SK-N-SH (cell line): Measurements from ENCODE around the gene HSPA9. TPM values are rescaled to one million over a fixed set of nuclear protein-coding genes. Genes with fewer than 3 reads are reported as not detected.

Experiments
- CTCF ChIA-PET: fragments of 300-600, 350-600 bp; formaldehyde crosslinking; extraction: SDS; loops from one replicate; lab custom pipeline; 2021; lab: Yijun Ruan, JAX
- POLR2A ChIA-PET: fragments of 350-600 bp; sonication (Branson Sonifier 250); formaldehyde crosslinking; extraction: SDS; loops from one replicate; lab custom pipeline; 2020; ENCODE audit warnings: antibody characterized with exemption, inconsistent platforms; lab: Yijun Ruan, JAX
- DNase-seq: peaks from one replicate; pipeline ENCODE4 v3.0.0; 2012
- H2AFZ ChIP-seq: fragments of 200-600 bp; sonication (generic); 2 replicates; pipeline ENCODE4 v1.8.1; 2016; ENCODE audit warnings: antibody characterized with exemption, mild to moderate bottlenecking, low read depth
- H3F3A ChIP-seq: fragments of 200-600 bp; sonication (generic); replicated peaks from 2 replicates; pipeline ENCODE3; 2016; ENCODE audit warnings: antibody characterized with exemption, mild to moderate bottlenecking; ENCODE audit not compliant: insufficient read depth
- H3K27ac ChIP-seq, 2 experiments: fragments of 200-500 bp in 1 of 2; fragments of 200-600 bp in 1 of 2; sonication (Bioruptor generic) in 1 of 2; sonication (generic), shearing (Covaris generic) in 1 of 2; 2 replicates each; pipeline versions ENCODE4 v1.5.1 to v1.6.1; 2014 to 2016; ENCODE audit warnings: low read depth in 2 of 2, inconsistent platforms in 1 of 2, low read length in 1 of 2, mild to moderate bottlenecking in 1 of 2, mixed read lengths in 1 of 2
- H3K27me3 ChIP-seq: fragments of 200-600 bp; sonication (generic), shearing (Covaris generic); 2 replicates; pipeline ENCODE4 v1.6.1; 2016; ENCODE audit warnings: mixed run types; ENCODE audit not compliant: insufficient read depth
- H3K36me3 ChIP-seq, 2 experiments: fragments of 200-500 bp in 1 of 2; fragments of 200-600 bp in 1 of 2; sonication (Bioruptor generic) in 1 of 2; sonication (generic) in 1 of 2; replicated peaks in 1 of 2; 2 replicates each; pipeline versions ENCODE3 to v1.5.1; 2014 to 2016; ENCODE audit warnings: low read length in 1 of 2, mild to moderate bottlenecking in 1 of 2; ENCODE audit not compliant: insufficient read depth in 2 of 2, control insufficient read depth in 1 of 2
- H3K4me1 ChIP-seq, 2 experiments: fragments of 200-500 bp in 1 of 2; fragments of 200-600 bp in 1 of 2; sonication (Bioruptor generic) in 1 of 2; sonication (generic), shearing (Covaris generic) in 1 of 2; 2 replicates each; pipeline versions ENCODE4 v1.5.1 to v1.6.1; 2014 to 2016; ENCODE audit warnings: low read depth in 1 of 2, low read length in 1 of 2, mixed run types in 1 of 2; ENCODE audit not compliant: insufficient read depth in 2 of 2, control insufficient read depth in 1 of 2
- H3K4me2 ChIP-seq: fragments of 200-600 bp; sonication (generic), shearing (Covaris generic); 2 replicates; pipeline ENCODE4 v1.6.1; 2017; ENCODE audit warnings: mixed run types
- H3K4me3 ChIP-seq, 2 experiments: fragments of 200-500 bp in 1 of 2; fragments of 200-600 bp in 1 of 2; sonication (Bioruptor generic) in 1 of 2; sonication (generic), shearing (Covaris generic) in 1 of 2; 2 replicates each; pipeline versions ENCODE4 v1.5.1 to v1.8.1; 2014 to 2016; ENCODE audit warnings: low read depth in 2 of 2, inconsistent platforms in 1 of 2, low read length in 1 of 2, mild to moderate bottlenecking in 1 of 2, mixed read lengths in 1 of 2, moderate library complexity in 1 of 2
- H3K79me2 ChIP-seq: fragments of 200-600 bp; sonication (generic); 2 replicates; pipeline ENCODE4 v1.8.1; 2017; ENCODE audit warnings: mild to moderate bottlenecking; ENCODE audit not compliant: insufficient read depth
- H3K9ac ChIP-seq: fragments of 200-600 bp; sonication (generic); 2 replicates; pipeline ENCODE4 v1.6.1; 2017; ENCODE audit warnings: mixed run types
- H3K9me2 ChIP-seq: fragments of 200-600 bp; sonication (generic); 2 replicates; pipeline ENCODE4 v1.6.1; 2017; ENCODE audit warnings: mixed run types
- H3K9me3 ChIP-seq: fragments of 200-600 bp; sonication (generic); 2 replicates; pipeline ENCODE4 v1.6.1; 2017; ENCODE audit warnings: mixed run types, mild to moderate bottlenecking, moderate library complexity
- H4K20me1 ChIP-seq: fragments of 200-600 bp; sonication (generic); 2 replicates; pipeline ENCODE4 v1.6.1; 2017; ENCODE audit warnings: mild to moderate bottlenecking, mixed run types; ENCODE audit not compliant: insufficient read depth
- ELF1 ChIP-seq: IDR thresholded peaks from 2 replicates; pipeline ENCODE4 v1.4.0; 2012
- FOSL2 ChIP-seq: IDR thresholded peaks from 2 replicates; pipeline ENCODE4 v1.4.0; 2012; ENCODE audit warnings: low read depth, mild to moderate bottlenecking, moderate library complexity, borderline replicate concordance
- FOXJ3 ChIP-seq: sonication (generic); formaldehyde crosslinking; IDR thresholded peaks from 2 replicates; pipeline ENCODE4 v1.5.1; 2020; ENCODE audit warnings: mild to moderate bottlenecking, missing genetic modification reagents
- MAX ChIP-seq: IDR thresholded peaks from 2 replicates; pipeline ENCODE4 v1.4.0; 2012; ENCODE audit warnings: low read depth
- MEF2A ChIP-seq: IDR thresholded peaks from 2 replicates; pipeline ENCODE4 v1.4.0; 2012; ENCODE audit warnings: low read depth, borderline replicate concordance
- NFIC ChIP-seq: IDR thresholded peaks from 2 replicates; pipeline ENCODE4 v1.4.0; 2012; ENCODE audit warnings: borderline replicate concordance
- NRF1 ChIP-seq: IDR thresholded peaks from 2 replicates; pipeline ENCODE4 v1.6.1; 2012; ENCODE audit warnings: low read depth, mild to moderate bottlenecking, low read length
- POLR2AphosphoS5 ChIP-seq: IDR thresholded peaks from 2 replicates; pipeline ENCODE4 v1.6.1; 2012; ENCODE audit warnings: low read depth, low read length
- RFX5 ChIP-seq: IDR thresholded peaks from 2 replicates; pipeline ENCODE4 v1.6.1; 2012; ENCODE audit warnings: mild to moderate bottlenecking, improper control_type of control experiment, low read length
- RXRA ChIP-seq: IDR thresholded peaks from 2 replicates; pipeline ENCODE4 v1.4.0; 2012; ENCODE audit warnings: low read depth, mild to moderate bottlenecking, borderline replicate concordance
- SIN3A ChIP-seq: IDR thresholded peaks from 2 replicates; pipeline ENCODE4 v1.6.1; 2012; ENCODE audit warnings: low read depth, mild to moderate bottlenecking, low read length, moderate library complexity, borderline replicate concordance
- TCF12 ChIP-seq: IDR thresholded peaks from 2 replicates; pipeline ENCODE4 v1.4.0; 2012
- USF1 ChIP-seq: IDR thresholded peaks from 2 replicates; pipeline ENCODE4 v1.4.0; 2012; ENCODE audit warnings: low read depth, borderline replicate concordance
- YY1 ChIP-seq: IDR thresholded peaks from 2 replicates; pipeline ENCODE4 v1.4.0; 2012; ENCODE audit warnings: low read depth, mild to moderate bottlenecking
- WGBS: methylation state at CpG from one replicate; pipeline ENCODE4 v1.1.6; 2017; ENCODE audit warnings: low lambda C conversion rate; 5-methylcytosine and 5-hydroxymethylcytosine counted together
- polyA plus RNA-seq, 3 experiments: library from polyadenylated mRNA; depleted of rRNA; stranded (reverse); fragments of >200 nt; gene quantifications; 2 replicates each; pipeline ENCODE4 v1.2.3, GENCODE V29; 2012
- TF ChIP-seq, protein P1 (sequence below): fragments of 200-600 bp; sonication (generic); IDR thresholded peaks from 2 replicates; pipeline ENCODE4 v1.6.1; 2017; ENCODE audit warnings: antibody characterized with exemption, mild to moderate bottlenecking, moderate library complexity
- TF ChIP-seq, protein P2 (sequence below): IDR thresholded peaks from 2 replicates; pipeline ENCODE4 v1.4.0; 2012; ENCODE audit warnings: low read depth, borderline replicate concordance
- TF ChIP-seq, protein P3 (sequence below): IDR thresholded peaks from 2 replicates; pipeline ENCODE4; 2012

Gene HSPA9
- polyA plus RNA-seq, 1 of the 3 experiments (the other 2 are of a cell fraction), result 153 TPM

DNA sequence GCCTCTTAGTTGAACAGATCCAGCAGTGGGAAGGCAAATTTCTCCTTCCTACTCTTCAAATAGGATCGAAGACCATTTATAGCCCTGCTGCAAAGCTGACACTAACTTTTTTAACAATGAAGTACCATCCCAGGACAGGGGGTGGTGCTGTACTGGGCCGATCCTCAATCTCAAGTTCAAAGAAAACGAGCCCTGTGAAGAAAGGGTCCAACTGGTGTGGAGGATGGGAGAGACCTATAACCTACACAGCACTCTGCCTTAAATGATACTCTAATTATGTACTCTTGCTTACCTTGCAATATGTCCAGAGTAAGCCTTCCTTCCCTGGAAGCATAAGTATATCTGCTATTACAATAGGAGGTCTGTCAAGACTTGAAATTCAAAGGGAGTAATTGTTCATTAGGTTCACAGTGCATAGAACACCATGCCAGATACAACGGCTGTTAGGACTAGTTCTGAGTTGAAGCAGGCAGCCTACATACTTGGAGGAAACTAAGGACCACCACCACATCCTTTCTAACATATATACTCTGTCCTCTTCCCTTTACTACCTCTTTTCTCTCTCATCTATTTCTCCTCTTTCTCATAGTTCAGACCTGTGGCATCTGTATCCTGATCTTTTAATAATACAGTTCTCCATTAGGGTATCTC, 38.4 kb downstream of the HSPA9 start:
- no peaks in the 10 kb centered on the region for H3K9me3 ChIP-seq
- H3K4me2 ChIP-seq, result no peak overlapping the region
- H3K27ac ChIP-seq, result no peak overlapping the region; a peak in 1 of 4 replicates
- peak; percentile 40 for DNase-seq
- no peak overlapping the region for H3K4me3 ChIP-seq
- POLR2A ChIA-PET, result no interaction called here
- CTCF ChIA-PET, result interaction anchor here (0.9 to 2.5 kb wide), 3 partner anchors 8 to 185 kb away, joined by 3 to 5 read pairs (median 5); partner anchors contain the start of gene KDM3B
- H3K79me2 ChIP-seq, result peaks cover 100% of the 10 kb centered on the region
- H4K20me1 ChIP-seq, result peaks cover 91% of the 10 kb centered on the region
- H3K9me2 ChIP-seq, result no peaks in the 10 kb centered on the region
- peaks cover 11 to 12% of the 10 kb centered on the region in 2 experiments for H3K4me1 ChIP-seq
- 91% methylated on average over 4 of the region's 4 CpGs for WGBS
- no peaks in the 10 kb centered on the region for H3K27me3 ChIP-seq
- no peaks in the 10 kb centered on the region for H3F3A ChIP-seq
- TF ChIP-seq NFIC, result no peak
- TF ChIP-seq, protein P1, sequence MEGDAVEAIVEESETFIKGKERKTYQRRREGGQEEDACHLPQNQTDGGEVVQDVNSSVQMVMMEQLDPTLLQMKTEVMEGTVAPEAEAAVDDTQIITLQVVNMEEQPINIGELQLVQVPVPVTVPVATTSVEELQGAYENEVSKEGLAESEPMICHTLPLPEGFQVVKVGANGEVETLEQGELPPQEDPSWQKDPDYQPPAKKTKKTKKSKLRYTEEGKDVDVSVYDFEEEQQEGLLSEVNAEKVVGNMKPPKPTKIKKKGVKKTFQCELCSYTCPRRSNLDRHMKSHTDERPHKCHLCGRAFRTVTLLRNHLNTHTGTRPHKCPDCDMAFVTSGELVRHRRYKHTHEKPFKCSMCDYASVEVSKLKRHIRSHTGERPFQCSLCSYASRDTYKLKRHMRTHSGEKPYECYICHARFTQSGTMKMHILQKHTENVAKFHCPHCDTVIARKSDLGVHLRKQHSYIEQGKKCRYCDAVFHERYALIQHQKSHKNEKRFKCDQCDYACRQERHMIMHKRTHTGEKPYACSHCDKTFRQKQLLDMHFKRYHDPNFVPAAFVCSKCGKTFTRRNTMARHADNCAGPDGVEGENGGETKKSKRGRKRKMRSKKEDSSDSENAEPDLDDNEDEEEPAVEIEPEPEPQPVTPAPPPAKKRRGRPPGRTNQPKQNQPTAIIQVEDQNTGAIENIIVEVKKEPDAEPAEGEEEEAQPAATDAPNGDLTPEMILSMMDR, result peak; percentile 54
- H2AFZ ChIP-seq, result no peak overlapping the region
- peaks cover 30 to 61% of the 10 kb centered on the region in 2 experiments for H3K36me3 ChIP-seq
- no peak overlapping the region for H3K9ac ChIP-seq

DNA sequence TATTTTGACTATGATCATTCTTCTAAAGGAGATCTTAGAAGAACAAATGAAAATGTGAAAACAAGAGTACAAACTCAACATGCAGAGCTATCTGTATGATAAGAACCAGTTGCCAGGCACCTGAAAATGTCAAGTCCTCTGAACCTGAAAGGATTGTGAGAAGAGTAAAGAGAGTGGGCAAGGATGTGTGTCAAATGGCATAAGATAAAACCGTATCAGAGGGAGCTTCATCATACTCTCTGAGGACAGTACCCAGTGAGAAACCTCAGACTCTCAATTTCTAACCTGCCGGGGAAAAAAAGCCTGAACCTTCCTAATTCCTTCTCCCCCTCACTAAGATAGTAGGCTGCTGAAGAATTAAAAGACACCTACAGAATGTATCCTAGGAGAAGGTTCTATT, 39.0 kb downstream of the HSPA9 start:
- H3K4me2 ChIP-seq, result no peak overlapping the region
- no peak for DNase-seq
- H3K4me1 ChIP-seq, result peaks cover 7% of the 10 kb centered on the region in 2 experiments
- ChIA-PET POLR2A (no interaction called here), CTCF (interaction anchor here (0.9 to 2.5 kb wide), 4 partner anchors 8 to 184 kb away, joined by 3 to 5 read pairs (median 4); partner anchors contain the start of gene KDM3B)
- no peak overlapping the region for H3K4me3 ChIP-seq
- peaks cover 30 to 60% of the 10 kb centered on the region in 2 experiments for H3K36me3 ChIP-seq
- WGBS, result 45% methylated on average over 2 of the region's 2 CpGs
- H3K9me2 ChIP-seq, result no peaks in the 10 kb centered on the region
- H3K27me3 ChIP-seq, result no peaks in the 10 kb centered on the region
- no peak overlapping the region for H3K9ac ChIP-seq
- no peak for TF ChIP-seq FOSL2
- no peak for TF ChIP-seq ELF1
- TF ChIP-seq POLR2AphosphoS5, result no peak
- TF ChIP-seq USF1, result no peak
- no peak for TF ChIP-seq RXRA
- TF ChIP-seq, protein P2, sequence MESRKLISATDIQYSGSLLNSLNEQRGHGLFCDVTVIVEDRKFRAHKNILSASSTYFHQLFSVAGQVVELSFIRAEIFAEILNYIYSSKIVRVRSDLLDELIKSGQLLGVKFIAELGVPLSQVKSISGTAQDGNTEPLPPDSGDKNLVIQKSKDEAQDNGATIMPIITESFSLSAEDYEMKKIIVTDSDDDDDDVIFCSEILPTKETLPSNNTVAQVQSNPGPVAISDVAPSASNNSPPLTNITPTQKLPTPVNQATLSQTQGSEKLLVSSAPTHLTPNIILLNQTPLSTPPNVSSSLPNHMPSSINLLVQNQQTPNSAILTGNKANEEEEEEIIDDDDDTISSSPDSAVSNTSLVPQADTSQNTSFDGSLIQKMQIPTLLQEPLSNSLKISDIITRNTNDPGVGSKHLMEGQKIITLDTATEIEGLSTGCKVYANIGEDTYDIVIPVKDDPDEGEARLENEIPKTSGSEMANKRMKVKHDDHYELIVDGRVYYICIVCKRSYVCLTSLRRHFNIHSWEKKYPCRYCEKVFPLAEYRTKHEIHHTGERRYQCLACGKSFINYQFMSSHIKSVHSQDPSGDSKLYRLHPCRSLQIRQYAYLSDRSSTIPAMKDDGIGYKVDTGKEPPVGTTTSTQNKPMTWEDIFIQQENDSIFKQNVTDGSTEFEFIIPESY, result no peak
- TF ChIP-seq MEF2A, result no peak
- TF ChIP-seq MAX, result no peak
- TF ChIP-seq, protein P3, sequence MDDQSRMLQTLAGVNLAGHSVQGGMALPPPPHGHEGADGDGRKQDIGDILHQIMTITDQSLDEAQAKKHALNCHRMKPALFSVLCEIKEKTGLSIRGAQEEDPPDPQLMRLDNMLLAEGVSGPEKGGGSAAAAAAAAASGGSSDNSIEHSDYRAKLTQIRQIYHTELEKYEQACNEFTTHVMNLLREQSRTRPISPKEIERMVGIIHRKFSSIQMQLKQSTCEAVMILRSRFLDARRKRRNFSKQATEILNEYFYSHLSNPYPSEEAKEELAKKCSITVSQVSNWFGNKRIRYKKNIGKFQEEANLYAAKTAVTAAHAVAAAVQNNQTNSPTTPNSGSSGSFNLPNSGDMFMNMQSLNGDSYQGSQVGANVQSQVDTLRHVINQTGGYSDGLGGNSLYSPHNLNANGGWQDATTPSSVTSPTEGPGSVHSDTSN, result no peak
- TF ChIP-seq TCF12, result no peak
- no peak for TF ChIP-seq SIN3A
- TF ChIP-seq YY1, result no peak
- no peak for TF ChIP-seq FOXJ3 (CRISPR knock-in tag)
- no peak for TF ChIP-seq RFX5
- TF ChIP-seq NRF1, result no peak
- H2AFZ ChIP-seq, result no peak overlapping the region
- H3F3A ChIP-seq, result no peaks in the 10 kb centered on the region
- peaks cover 92% of the 10 kb centered on the region for H4K20me1 ChIP-seq
- peaks cover 100% of the 10 kb centered on the region for H3K79me2 ChIP-seq
- H3K27ac ChIP-seq, result no peak overlapping the region
- no peaks in the 10 kb centered on the region for H3K9me3 ChIP-seq
